ENCODE data around the gene TMEM9. TPM values are rescaled to one million over a fixed set of nuclear protein-coding genes. Genes with fewer than 3 reads are reported as not detected.

The TMEM9 gene
- polyA plus RNA-seq, 4 donors, result 116 to 160 (median 145) TPM

- DNase-seq (ENCODE audit: low read depth in 4 of 4, low spot score in 3 of 4), result no peak
These were observed 6.8 kb downstream of the TMEM9 start for GRCh38 chr1:201147396-201148015.

DNA sequence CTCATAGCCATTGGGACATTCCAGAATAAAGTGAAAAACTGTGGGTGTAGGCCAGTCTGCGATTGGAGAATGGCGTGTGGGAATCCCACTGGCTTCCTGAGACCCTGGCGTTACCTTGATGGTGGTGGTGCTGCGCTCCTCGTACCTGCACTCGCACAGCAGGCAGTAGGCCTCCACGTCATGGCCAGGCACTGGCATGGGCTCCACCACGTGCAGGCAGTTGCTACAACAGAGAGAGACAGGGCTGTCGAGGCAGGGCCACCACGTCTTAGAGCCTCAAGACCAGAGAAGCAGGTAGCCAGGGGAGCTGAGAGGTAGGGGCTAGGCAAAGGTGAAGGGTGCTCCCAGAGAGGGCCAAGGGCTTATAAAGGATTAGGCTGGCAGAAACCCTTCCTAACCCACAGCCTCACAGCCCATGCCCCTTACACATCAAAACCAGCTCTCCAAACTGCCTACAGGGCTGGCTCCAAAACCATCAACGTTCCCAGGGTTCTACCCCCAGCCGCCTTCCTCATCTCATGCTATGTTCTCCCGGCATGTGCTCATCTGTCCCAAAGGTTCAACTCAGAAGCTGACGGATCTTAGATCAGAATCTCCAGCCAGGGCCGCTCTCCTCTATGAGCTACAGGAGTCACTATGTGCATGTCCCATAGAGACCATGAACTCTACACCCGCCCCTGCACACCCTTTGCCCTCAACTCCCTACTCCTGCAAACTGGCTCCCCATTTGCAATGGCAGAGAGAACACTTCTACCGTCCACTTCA lies 7.5 kb downstream of the TMEM9 start:
- DNase-seq (ENCODE audit: low read depth in 4 of 4, low spot score in 3 of 4), result no peak

- no peak for DNase-seq (ENCODE audit: low read depth in 4 of 4, low spot score in 3 of 4)
These were observed 8.5 kb downstream of the TMEM9 start for GRCh38 chr1:201145816-201146215.

GRCh38 chr1:201145132-201145531 lies 9.1 kb downstream of the TMEM9 start:
- no peak for DNase-seq (ENCODE audit: low read depth in 4 of 4, low spot score in 3 of 4)

DNA sequence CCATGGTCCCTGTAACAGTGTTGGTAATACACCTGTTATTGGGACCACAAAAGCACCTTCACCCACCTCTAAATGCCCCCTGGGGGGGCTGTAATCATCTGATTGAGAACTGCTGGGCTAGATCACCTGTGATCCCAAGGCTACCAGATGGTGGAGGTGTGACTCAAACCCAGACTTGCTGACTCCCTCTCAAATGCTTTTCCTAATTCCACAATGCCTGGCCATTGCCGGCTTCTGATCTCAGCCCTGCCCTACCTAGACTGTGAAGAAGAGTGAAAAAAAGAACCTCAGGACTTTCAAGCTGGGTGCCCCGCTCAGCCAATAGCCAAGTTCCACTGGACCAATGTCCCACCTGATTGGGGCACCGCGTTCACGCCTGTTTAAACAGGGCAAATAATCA lies 9.6 kb downstream of the TMEM9 start:
- no peak for DNase-seq (ENCODE audit: low read depth in 4 of 4, low spot score in 3 of 4)

DNA sequence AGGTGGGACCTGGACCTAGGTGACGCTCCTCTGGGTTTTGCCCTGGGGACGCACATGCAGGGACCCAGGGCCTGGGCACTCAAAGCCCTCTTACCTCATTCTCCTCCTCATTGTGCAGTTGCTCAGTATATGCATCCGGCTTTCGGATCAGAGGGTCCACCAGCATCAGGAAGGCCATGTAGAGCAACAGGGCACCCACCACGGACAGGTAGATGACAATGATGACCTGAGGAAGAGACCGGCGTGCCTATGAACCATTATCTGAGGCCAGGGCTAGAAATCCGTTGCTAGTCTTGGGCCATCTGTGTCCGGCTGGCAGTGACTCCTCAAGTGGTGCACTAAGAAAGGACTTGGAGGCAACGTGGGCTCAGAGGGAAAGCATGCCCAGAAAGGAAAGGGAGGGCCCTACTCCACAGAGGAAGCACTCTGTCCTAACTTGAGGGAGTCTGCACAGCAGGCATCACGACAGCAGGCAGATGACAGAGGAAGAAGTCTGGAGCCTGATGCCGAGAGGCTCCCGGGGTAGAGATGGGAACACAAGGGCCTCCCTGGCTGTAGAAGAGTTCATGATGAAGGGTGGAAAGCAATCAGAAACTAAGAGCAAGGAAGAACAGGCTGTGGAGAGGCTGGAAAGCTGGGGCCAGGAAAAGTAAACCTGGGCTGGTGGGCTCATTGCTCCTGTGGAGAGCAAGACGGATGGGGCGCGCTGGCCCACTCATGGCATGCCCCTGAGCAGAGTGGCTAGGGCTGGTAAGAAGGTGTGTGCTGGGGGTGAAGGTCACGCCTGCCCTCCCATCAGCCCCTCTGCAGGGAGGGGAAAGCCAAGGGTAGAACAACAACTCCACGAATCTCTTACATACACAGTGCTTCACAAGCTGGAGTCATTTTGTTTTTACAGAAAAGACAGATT lies 10.3 kb downstream of the TMEM9 start:
- no peak for DNase-seq (ENCODE audit: low read depth in 4 of 4, low spot score in 3 of 4)

DNA sequence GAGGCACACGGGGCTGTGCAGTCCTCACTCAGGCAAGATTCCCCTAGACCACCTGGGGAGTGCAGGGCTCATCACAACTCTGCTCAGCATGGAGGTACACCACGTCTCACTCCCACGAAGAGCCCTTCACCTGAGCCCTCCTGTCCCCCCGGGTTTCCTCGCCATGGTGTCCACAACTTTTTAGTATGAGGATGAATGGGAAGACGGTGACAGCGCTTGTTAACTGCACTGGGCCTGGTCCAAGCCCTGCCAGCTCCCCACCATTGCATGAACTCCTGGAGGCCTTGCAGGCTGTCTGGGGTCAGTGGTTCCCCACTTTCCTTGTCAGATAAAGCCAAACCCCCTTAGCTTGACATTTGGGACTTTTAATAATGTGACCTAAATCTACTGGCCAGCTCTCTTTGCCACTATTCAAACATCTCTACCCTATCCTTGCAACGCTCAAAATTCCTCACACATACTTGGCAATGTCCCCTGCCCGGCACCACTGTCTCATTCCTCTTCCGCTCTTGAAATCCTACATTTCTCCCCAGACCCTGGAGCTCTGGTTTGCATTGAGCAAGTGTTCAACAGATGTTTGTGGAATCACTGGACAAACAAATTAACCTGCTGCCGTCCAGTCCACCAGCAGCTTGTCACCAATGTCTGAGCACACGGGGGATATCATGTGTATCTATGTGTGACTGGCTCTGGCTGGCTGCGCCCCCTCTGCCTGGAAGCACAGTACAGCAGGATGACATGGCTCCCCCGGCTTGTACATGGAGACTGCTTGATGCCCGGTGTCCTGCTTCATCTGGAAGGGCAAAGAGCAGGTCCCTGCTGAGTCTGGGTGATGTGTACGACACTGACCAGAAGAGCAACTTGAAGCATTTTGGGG lies 11.2 kb downstream of the TMEM9 start:
- DNase-seq (ENCODE audit: low read depth in 4 of 4, low spot score in 3 of 4), result no peak

GRCh38 chr1:201142011-201142848 lies 12.0 kb downstream of the TMEM9 start:
- no peak for DNase-seq (ENCODE audit: low read depth in 4 of 4, low spot score in 3 of 4)

- DNase-seq (ENCODE audit: low read depth in 4 of 4, low spot score in 3 of 4), result no peak
These were observed 12.9 kb downstream of the TMEM9 start for GRCh38 chr1:201141418-201141817.

GRCh38 chr1:201140941-201141260 lies 13.4 kb downstream of the TMEM9 start:
- DNase-seq (ENCODE audit: low read depth in 4 of 4, low spot score in 3 of 4), result no peak

- no peak for DNase-seq (ENCODE audit: low read depth in 4 of 4, low spot score in 3 of 4)
These were observed 13.9 kb downstream of the TMEM9 start for GRCh38 chr1:201140235-201140940.

DNA sequence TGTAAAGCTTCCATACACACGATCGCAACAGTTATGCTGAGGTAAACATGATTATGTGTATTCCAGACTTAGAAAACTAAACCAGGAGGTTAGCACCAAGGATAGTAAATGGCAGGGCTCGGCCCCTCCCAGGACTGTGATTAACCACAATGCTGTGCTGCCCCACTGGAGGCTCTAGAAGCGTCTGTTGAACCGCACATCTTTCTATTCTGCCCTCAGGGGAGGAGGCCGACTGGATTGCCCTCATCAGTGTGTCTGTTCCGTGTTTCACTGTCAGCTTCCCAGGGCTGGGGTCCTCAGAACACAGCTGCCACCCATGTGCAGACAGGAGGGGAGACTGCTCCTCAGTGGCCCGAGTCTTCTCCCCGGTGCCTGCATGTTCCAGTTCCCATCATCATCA lies 14.5 kb downstream of the TMEM9 start:
- DNase-seq (ENCODE audit: low read depth in 4 of 4, low spot score in 3 of 4), result no peak

GRCh38 chr1:201139306-201139705 lies 15.0 kb downstream of the TMEM9 start:
- no peak for DNase-seq (ENCODE audit: low read depth in 4 of 4, low spot score in 3 of 4)

GRCh38 chr1:201138311-201138840 lies 15.9 kb downstream of the TMEM9 start:
- DNase-seq (ENCODE audit: low read depth in 4 of 4, low spot score in 3 of 4), result no peak

GRCh38 chr1:201137579-201138310 lies 16.5 kb downstream of the TMEM9 start:
- no peak for DNase-seq (ENCODE audit: low read depth in 4 of 4, low spot score in 3 of 4)

- no peak for DNase-seq (ENCODE audit: low read depth in 4 of 4, low spot score in 3 of 4)
These were observed 17.3 kb downstream of the TMEM9 start for GRCh38 chr1:201137024-201137392.

DNA sequence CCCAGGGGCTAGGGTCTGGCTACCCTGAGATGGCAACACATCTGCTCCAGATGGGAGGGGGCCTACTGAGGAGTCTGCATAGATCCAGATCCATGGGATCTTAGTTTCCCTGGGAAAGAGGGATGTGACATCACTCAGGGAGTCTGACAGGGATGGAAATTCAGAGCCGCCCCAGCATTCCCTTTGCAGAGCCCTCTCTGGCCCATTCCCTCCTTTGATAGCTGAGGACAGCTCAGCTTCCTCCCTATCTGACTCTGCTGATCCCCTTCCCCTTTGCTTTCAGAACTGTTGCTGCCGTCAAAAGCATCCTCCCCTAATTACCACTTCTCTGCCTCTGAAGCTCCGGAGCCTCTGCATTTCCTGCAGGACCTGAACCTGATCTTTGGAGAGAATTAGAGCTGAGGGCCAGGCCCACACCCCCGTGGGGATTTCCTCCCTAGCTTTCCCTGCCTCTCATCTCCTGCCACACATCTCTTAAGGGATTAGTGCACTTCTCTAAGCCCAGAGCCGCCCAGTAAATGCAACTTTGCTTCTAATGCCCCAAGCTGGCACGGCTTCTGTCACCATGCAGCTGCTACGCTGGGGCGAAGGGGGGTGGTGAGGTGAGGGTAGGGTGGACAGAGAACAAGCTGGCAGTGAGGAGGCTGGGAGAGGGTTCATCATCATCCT lies 17.8 kb downstream of the TMEM9 start:
- DNase-seq (ENCODE audit: low read depth in 4 of 4, low spot score in 3 of 4), result no peak

DNA sequence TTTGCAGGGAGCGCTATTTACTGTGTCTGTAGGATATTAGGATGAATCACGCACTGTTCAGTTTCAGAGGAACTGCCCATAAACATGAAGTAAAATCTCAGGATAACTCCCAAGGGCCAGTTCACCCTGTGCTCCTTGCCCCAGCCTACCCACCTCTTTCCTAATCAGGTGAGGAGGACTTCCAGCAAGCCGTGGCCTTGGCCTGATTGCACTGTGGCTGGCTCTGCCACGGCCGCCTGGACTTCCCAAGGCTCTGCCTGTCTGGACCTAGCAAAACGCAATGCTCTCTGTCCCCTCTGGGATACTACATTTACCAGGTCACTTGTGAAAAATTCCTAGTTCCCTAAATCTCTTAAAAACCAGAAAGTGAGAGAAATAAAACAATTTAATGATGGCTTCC lies 19.9 kb downstream of the TMEM9 start:
- DNase-seq (ENCODE audit: low read depth in 4 of 4, low spot score in 3 of 4), result no peak

Measured in left renal pelvis (tissue), 4 donors.